ENCODE data around the gene RPAP2.
A peak's percentile ranks its signal among the peaks of the same experiment; 100 is the strongest.

The RPAP2 gene

DNA sequence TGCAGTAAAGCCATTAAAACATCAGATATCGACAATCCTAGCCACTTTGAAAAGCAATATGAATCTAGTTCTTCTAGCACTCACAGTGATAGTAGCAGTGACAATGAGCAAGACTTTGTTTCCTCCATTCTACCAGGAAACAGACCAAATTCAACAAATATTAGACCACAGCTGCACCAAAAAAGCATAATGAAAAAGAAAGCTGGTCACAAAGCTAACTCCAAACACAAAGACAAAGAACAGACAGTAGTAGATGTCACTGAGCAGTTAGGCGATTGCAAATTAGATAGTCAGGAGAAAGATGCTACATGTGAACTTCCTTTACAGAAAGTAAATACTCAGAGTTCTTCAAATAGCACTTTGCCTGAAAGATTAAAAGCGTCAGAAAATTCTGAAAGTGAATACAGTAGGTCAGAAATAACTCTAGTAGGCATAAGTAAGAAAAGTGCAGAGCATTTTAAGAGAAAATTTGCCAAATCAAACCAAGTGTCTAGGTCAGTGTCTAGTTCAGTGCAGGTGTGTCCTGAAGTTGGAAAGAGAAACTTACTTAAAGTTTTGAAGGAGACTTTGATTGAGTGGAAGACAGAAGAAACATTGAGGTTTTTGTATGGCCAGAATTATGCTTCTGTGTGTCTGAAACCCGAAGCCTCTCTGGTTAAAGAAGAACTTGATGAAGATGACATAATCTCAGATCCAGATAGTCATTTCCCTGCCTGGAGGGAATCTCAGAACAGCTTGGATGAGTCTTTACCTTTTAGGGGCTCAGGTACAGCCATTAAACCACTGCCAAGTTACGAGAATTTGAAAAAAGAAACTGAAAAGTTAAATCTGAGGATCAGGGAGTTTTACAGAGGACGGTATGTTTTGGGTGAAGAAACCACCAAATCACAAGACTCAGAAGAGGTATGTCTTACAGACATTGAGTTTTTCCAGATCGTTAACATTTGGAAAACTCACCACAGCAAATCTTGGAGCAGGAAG is 24.9 kb downstream of the RPAP2 start:
- no peak for DNase-seq (ENCODE audit: low read depth)

GRCh38 chr1:92324784-92325183 is 25.9 kb downstream of the RPAP2 start:
- no peak for DNase-seq (ENCODE audit: low read depth)

- DNase-seq (ENCODE audit: low read depth): no peak
Measured at GRCh38 chr1:92326681-92327080, 27.8 kb downstream of the RPAP2 start.

DNA sequence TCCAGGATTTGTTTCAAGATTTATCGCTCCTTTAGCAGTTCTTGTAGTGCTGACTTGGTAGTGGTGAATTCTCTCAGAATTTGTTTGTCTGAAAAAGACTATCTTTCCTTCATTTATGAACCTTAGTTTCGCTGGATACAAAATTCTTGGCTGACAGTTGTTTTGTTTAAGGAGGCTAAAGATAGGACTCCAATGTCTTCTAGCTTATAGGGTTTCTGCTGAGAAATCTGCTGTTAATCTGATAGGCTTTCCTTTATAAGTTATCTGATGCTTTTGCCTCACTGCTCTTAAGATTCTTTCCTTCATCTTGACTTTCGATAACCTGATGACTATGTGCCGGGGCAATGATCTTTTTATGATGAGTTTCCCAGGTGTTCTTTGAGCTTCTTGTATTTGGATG is 28.9 kb downstream of the RPAP2 start:
- no peak for DNase-seq (ENCODE audit: low read depth)

DNA sequence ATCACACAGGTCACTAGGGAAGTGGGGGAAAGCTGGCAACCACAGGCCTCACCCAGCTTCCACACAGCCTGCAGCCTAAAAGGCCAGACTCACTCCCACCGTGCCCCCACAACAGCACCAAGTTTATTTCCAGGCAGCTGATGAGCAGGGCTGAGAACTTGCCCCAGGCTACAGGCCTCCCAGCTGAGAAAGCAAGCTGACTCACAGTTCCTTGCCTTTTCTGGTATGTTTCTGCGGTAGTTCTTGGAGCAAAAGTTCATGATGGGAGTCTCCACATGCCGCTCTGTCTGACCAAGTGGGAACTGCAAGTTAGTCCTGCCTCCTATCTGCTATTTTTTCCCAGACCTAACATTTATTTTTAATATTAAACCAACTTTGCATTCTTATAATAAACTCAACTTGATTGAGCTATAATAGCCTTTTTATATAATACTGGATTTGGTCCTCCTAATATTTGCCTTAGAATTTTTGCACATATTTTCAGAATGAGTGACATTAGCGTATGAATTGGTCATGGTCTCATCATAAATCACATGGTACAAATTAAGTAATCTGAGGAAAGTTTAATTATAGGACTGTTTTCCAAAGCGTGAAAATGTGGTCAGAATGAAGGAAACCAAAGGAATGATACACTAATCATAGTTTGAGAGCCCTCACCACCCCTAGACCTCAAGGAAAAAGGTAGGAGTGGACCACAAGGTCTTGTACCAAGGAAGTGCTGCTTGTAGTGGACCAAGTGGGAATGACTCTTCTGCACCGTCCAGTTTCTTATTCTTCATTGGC is 30.7 kb downstream of the RPAP2 start:
- peak; percentile 98 for DNase-seq (ENCODE audit: low read depth)

DNA sequence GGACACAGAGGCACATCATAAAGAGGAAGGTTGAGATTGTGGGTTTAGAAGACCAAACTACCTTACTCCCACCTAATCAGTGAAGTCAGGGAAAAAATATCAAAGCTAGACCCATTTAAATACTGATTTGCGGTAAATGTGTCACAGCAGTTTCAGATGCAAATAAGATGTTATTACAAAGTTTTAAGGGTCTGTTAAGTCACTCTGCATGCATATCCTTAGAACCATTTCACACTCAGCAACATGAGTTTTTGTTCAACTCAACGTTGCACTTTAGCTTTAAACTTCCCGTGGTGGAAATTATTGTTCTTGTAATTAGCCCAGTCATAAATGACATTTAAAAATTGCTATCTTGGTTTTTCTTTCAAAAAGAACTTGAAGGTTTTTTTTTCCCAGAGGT is 34.8 kb downstream of the RPAP2 start:
- no peak for DNase-seq (ENCODE audit: low read depth)

DNA sequence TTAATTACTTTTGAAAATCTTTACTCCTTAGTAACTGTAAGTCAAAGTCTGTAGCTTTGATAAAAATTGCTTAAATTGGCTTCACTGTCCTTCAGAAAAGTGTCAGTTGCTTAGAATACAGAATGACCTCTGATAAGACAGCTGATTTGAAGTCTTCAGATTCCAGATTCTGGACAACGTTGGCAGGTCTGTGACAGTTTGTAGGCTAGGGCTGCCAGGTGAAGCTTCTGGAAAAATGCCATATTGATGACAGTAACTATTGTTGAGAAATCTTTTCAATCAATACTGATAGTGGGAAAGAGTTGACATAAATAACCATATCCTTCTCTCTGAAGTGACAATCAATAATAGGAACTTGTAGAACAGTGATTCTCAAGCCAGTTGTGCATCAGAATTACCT is 41.3 kb downstream of the RPAP2 start:
- no peak for DNase-seq (ENCODE audit: low read depth)

GRCh38 chr1:92342401-92342800 is 43.5 kb downstream of the RPAP2 start:
- DNase-seq (ENCODE audit: low read depth): no peak

GRCh38 chr1:92343061-92343460 is 44.2 kb downstream of the RPAP2 start:
- DNase-seq (ENCODE audit: low read depth): no peak

DNA sequence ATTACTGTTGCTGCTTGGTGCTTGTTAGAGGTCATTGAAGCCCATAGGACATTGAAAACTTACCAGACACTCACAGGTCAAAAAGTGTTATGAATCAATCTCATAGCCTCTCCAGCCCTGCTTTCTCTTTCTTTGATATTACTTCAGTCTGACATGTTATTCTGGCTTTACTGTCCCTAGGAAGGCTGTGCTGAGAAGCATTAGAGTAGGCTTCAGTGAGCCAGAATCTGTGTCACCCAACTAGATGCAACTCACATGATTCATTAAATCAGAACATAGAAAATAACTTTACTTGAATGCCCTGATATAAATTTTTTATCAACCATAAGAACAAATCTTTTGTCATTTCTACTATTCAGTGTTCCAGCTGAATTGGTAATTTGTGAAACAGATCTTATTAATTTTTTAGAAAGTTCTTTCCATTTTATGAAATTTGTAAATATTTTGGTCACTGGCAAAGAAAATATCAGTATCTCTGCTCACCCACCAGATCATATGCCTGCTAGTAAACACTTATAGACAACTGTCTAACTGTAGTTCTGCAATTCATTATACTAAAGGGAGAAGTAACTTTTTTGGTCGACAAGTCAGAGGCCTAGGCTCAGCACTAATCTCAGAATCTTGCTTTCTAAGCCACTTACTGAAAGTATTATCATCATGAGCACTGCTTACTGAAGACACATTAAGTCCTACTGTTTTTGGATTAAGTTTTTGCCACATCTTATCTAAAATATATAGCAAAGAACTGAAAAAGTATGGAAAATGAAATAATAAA is 48.2 kb downstream of the RPAP2 start:
- DNase-seq (ENCODE audit: low read depth): no peak

DNA sequence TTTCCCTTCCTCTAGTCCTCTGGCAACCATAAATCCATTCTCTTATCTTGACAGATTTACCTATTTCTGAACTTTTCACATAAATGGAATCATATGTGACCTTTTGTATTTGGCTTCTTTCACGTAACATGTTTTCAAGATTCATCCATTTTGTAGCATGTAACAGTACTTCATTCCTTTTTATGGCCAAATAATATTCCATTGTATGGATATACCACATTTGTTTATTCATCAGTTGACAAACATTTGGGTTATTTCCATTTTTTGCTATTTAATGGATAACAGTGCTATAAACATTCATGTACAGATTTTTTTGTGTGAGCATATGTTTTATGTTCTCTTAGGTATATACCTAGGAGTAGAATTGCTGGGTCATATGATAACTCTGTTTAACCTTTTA is 54.0 kb downstream of the RPAP2 start:
- no peak for DNase-seq (ENCODE audit: low read depth)

GRCh38 chr1:92354259-92354658 is 55.4 kb downstream of the RPAP2 start:
- no peak for DNase-seq (ENCODE audit: low read depth)

DNA sequence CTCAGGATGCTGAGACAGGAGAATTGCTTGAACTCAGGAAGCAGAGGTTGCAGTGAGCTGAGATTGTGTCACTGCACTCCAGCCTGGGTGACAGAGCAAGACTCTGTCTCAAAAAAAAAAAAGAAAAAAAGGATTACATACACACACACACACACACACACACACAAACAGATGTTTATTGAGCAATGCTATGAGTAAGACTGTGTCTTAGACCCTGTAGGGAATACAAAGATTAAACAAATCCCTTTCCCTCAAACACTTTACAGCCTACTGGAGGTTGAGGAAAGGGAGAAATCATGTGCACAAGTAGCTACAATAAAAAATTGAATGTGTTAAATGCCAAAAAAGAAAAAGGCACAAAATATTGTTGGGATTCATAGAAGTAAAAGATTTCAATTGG is 58.1 kb downstream of the RPAP2 start:
- DNase-seq (ENCODE audit: low read depth): peak; percentile 73

DNA sequence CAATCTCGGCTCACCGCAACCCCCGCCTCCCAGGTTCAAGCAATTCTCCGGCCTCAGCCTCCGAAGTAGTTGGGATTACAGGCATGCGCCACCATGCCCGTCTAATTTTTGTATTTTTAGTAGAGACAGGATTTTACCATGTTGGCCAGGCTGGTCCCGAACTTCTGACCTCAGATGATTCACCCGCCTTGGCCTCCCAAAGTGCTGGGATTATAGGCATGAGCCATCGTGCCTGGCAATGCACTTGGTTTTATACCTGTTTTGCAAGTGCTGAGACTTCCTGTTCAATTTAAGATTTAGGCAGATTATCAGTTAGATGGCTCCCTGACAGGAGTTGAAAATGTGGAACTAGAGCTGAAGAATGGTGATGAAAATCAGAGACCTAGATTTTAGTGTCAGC is 60.5 kb downstream of the RPAP2 start:
- peak; percentile 40 for DNase-seq (ENCODE audit: low read depth)

GRCh38 chr1:92359986-92360385 is 61.1 kb downstream of the RPAP2 start:
- DNase-seq (ENCODE audit: low read depth): no peak

GRCh38 chr1:92362970-92363369 is 64.1 kb downstream of the RPAP2 start:
- DNase-seq (ENCODE audit: low read depth): no peak

- DNase-seq (ENCODE audit: low read depth): no peak
Measured at GRCh38 chr1:92363401-92363800, 64.5 kb downstream of the RPAP2 start.

- no peak for DNase-seq (ENCODE audit: low read depth)
Measured at GRCh38 chr1:92365378-92366039, 66.7 kb downstream of the RPAP2 start.

DNA sequence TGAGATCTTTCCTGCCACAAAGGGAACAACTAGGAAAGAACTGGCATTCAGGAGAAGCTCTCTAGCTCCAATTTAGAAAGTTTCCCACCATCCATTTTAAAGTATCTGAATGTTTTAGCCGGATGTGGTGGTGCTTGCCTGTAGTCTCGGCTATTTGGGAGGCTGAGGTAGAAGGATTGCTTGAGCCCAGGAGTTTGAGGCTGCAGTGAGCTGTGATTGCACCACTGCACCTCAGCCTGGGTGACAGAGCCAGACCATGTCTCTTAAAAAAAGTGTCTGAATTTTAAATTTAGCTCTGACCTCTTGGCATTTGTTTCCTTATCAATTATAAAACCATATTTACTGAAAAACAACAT is 67.2 kb downstream of the RPAP2 start:
- no peak for DNase-seq (ENCODE audit: low read depth)

- DNase-seq (ENCODE audit: low read depth): no peak
Measured at GRCh38 chr1:92367496-92367895, 68.6 kb downstream of the RPAP2 start.

- DNase-seq (ENCODE audit: low read depth): no peak
Measured at GRCh38 chr1:92372164-92372563, 73.3 kb downstream of the RPAP2 start.

- DNase-seq (ENCODE audit: low read depth): peak; percentile 5
Measured at GRCh38 chr1:92374223-92374622, 75.4 kb downstream of the RPAP2 start.

Measured in ELR (cell line).